ENCODE results near the gene TSPAN17.
"Not testable (repeated sequence)": the region's sequence is repeated elsewhere in the genome, so short reads cannot be mapped to it uniquely, and the experiment has no call there.

Gene TSPAN17, protein sequence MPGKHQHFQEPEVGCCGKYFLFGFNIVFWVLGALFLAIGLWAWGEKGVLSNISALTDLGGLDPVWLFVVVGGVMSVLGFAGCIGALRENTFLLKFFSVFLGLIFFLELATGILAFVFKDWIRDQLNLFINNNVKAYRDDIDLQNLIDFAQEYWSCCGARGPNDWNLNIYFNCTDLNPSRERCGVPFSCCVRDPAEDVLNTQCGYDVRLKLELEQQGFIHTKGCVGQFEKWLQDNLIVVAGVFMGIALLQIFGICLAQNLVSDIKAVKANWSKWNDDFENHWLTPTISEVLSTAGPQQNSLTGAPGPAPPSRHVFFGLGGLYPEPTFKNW

GRCh38 chr5:176647030-176647842, at the start of gene TSPAN17:
TSS of gene TSPAN17 (plus strand) at chr5:176647484. CDS start at chr5:176647616, 132 bp downstream.
- peak; percentile 93 to 97 for DNase-seq (ENCODE audit: low read depth in 2 of 2)

- DNase-seq (ENCODE audit: low read depth in 2 of 2): not testable (repeated sequence)
Observed at GRCh38 chr5:176599749-176600430, 47.4 kb upstream of the TSPAN17 start.

- no peak for DNase-seq (ENCODE audit: low read depth in 2 of 2)
Observed at GRCh38 chr5:176601901-176602482, 45.3 kb upstream of the TSPAN17 start.

- no peak for DNase-seq (ENCODE audit: low read depth in 2 of 2)
Observed at GRCh38 chr5:176603091-176603490, 44.2 kb upstream of the TSPAN17 start.

DNA sequence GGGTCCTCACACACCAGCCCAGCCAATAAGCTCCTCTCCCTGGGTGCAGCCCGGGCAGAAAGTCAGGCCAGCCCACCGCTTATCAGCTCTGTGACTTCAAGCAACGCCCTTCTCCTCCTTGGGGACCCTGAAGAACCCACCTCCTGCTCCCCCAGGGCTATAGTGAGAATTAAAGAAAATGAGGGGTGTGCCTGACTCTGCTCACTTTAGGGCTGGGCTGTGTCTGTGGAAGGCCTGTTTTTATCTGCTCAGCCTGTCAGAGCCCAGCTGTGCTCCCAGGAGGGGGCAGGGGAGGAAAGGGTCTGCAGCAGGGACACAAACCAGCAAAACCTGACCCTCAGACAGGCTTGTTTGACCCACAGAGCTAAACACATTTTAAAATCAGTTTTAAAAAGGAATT, 41.3 kb upstream of the TSPAN17 start:
- DNase-seq (ENCODE audit: low read depth in 2 of 2): no peak

GRCh38 chr5:176606875-176607274, 40.4 kb upstream of the TSPAN17 start:
- DNase-seq (ENCODE audit: low read depth in 2 of 2): no peak

- DNase-seq (ENCODE audit: low read depth in 2 of 2): no peak
Observed at GRCh38 chr5:176608142-176608705, 39.1 kb upstream of the TSPAN17 start.

DNA sequence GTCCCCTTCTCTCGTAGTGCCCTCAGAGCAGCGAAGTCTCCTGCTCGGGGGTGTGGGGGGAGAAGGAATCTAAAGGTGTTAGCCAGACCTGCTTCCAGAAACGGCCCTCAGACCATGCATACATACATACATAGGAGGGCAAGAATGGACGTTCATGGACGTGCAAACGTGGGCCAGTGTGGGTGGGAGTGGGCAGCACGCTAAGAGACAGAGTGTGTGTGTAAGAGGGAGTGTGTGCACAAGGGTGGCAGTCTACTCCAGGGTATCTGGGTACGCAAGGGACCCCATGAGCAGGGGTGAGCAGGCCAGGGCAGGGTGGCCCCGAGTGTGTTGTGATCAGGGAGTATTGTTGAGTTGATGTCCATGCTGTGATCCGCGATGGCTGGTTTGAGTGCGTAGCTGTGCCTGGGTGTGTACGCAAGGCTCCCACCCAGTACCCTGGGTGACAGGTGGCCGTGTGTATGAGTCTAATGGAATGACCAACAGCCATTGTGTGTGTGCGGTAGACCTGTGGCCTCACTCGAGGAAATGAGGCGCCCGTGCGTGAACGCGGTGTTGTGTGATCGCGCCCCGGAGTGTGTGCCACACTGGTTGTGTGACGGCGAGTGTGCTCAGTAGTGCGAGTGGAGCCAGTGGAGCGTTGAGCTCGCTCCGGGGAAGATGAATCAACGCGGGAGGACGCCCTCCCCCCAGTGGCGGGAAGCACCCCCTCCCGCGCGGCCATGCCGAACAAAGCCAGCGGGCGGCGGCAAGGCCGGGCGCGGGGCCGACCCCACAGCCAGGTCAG, 38.2 kb upstream of the TSPAN17 start:
- DNase-seq (ENCODE audit: low read depth in 2 of 2): no peak

DNA sequence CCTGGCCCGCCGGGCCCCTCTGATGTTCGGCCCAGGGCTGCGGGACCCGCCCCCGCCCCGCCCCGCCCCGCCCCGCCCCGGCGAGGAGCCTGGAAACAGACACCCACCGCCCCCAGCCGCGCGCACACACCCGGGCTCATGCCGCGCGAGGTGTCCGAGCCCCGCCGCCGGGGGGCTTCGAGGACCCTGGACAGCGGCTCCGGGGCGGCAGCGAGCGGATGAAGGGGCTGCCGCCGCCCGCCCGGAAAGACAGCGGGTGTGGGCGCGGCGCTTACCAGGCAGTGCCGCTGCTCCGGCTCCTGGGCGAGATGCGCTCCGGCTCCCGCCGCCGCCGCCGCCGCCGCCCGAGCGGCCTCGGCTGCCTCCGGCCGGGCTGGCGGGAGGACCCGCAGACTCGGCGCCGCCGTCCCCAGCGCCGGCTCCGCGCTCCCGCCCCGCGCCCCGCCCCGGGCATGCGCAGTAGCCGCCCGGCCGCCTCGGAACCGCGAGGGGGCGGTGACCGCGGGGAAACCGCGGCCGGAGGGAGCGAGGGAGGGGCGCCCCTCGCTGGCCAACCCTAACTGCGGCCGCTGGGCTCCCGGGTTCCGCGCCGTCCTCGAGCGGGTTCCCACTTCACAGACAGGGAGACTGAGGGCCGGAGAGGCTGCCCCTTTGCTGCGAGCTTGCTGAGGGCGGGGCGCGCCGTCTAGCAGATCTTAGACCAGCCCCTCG, 37.4 kb upstream of the TSPAN17 start, which contains the start of gene GPRIN1:
Gene GPRIN1, minus strand, starts transcription at position 433 of the 711 bp plus-strand sequence. CDS start 10,322 bp downstream, outside the sequence.
- no peak for DNase-seq (ENCODE audit: low read depth in 2 of 2)

DNA sequence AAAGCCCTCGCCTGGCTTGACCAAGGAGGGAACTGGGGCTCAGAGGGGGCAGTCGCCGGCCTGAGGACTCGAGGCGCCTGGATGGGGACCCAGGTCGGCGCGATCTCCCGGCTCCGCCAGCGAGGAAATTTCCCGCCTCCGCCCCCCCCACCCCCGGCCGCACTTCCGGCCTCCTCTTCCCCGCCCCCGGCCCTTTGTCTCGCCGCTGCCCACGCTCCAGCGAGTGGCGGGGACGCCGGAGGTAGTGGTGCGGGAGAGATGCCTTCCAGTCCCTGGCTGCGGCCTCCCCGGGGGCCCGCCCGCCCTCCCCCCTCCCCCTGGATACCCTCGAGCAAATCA, 36.9 kb upstream of the TSPAN17 start:
- DNase-seq (ENCODE audit: low read depth in 2 of 2): no peak

GRCh38 chr5:176611435-176611834, 35.8 kb upstream of the TSPAN17 start:
- DNase-seq (ENCODE audit: low read depth in 2 of 2): no peak

GRCh38 chr5:176612008-176612407, 35.3 kb upstream of the TSPAN17 start:
- no peak for DNase-seq (ENCODE audit: low read depth in 2 of 2)

- no peak for DNase-seq (ENCODE audit: low read depth in 2 of 2)
Observed at GRCh38 chr5:176612855-176613254, 34.4 kb upstream of the TSPAN17 start.

- DNase-seq (ENCODE audit: low read depth in 2 of 2): no peak
Observed at GRCh38 chr5:176614805-176615478, 32.3 kb upstream of the TSPAN17 start.

GRCh38 chr5:176616511-176616910, 30.8 kb upstream of the TSPAN17 start:
- DNase-seq (ENCODE audit: low read depth in 2 of 2): no peak

DNA sequence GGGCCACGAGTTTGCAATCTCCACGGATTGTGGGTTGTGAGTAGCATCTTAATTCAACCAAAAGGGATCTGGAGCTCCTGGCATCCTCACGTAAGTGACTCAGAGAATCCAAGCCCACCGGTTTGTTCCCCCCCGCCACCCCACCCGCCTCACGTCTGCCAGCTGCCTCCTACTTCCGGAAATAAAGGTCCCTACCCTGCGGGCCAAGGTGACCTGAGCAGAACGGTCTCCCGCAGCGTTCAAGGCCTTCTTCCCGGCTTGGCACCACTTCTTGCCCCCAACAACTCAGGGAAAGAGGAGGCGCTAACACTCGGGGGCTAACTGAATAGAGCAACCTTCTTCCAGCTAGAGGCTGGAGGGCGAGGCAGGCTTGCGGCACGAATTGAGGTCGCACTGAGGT, 28.5 kb upstream of the TSPAN17 start:
- DNase-seq (ENCODE audit: low read depth in 2 of 2): no peak

DNA sequence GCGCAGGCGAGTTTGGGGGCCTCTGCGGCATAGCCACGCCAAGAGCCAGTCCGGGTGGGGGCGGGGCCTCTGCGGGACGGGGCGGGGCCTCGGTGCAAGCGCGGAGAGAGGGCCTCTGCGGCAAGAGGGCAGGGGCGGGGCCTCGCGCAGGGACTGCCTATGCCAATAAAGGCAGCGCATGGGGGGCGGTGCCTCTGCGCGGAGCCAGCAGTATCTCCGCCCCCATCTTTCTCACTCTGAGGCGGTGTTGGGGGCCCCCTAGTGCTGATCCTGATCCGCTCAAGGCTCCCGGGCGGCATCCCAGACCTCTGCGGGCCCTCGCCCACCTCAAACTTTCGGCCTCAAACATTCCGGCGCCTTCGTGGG, 28.1 kb upstream of the TSPAN17 start:
- DNase-seq (ENCODE audit: low read depth in 2 of 2): peak; percentile 39 to 46

- no peak for DNase-seq (ENCODE audit: low read depth in 2 of 2)
Observed at GRCh38 chr5:176619569-176620332, 27.5 kb upstream of the TSPAN17 start.
